GM23338 (cell line): Measurements from ENCODE around the gene HNRNPAB. TPM values are rescaled to one million over a fixed set of nuclear protein-coding genes. Genes with fewer than 3 reads are reported as not detected.

Source experiments
- ATAC-seq: fragments of 200-7000 bp; cut with Tn5 transposase; 3 replicates; pipeline ENCODE4 v1.9.1; 2020
- DNase-seq: peaks from one replicate; pipeline ENCODE4 v3.0.0-alpha.2; 2015; ENCODE audit warnings: low spot score
- H2AFZ ChIP-seq: fragments of 200-600 bp; sonication (generic); 2 replicates; pipeline ENCODE4 v1.8.0; 2016; ENCODE audit warnings: antibody characterized with exemption, mild to moderate bottlenecking, moderate library complexity
- H3F3A ChIP-seq: fragments of 200-600 bp; sonication (generic); replicated peaks from 2 replicates; pipeline ENCODE4 v1.8.0; 2017; ENCODE audit warnings: antibody characterized with exemption, mixed run types, low read depth
- H3K27ac ChIP-seq: fragments of 200-600 bp; sonication (generic); 2 replicates; pipeline ENCODE4 v1.6.1; 2016; ENCODE audit warnings: low read depth
- H3K27me3 ChIP-seq: fragments of 200-600 bp; sonication (generic); 2 replicates; pipeline ENCODE4 v1.8.0; 2016; ENCODE audit warnings: mild to moderate bottlenecking, mixed run types, moderate library complexity; ENCODE audit not compliant: insufficient read depth
- H3K36me3 ChIP-seq: fragments of 200-600 bp; sonication (generic); 2 replicates; pipeline ENCODE4 v1.8.0; 2016; ENCODE audit warnings: mild to moderate bottlenecking; ENCODE audit not compliant: insufficient read depth
- H3K4me1 ChIP-seq: fragments of 200-600 bp; sonication (generic); 2 replicates; pipeline ENCODE4 v1.8.0; 2016; ENCODE audit warnings: mild to moderate bottlenecking, moderate library complexity; ENCODE audit not compliant: insufficient read depth
- H3K4me2 ChIP-seq: fragments of 200-600 bp; sonication (generic); 2 replicates; pipeline ENCODE4 v1.7.1; 2017; ENCODE audit warnings: mixed run types
- H3K4me3 ChIP-seq: fragments of 200-600 bp; sonication (generic); 2 replicates; pipeline ENCODE4 v1.6.1; 2016; ENCODE audit warnings: mixed run types
- H3K79me2 ChIP-seq: fragments of 200-600 bp; sonication (generic); replicated peaks from 2 replicates; pipeline ENCODE4 v1.8.0; 2017; ENCODE audit warnings: mild to moderate bottlenecking; ENCODE audit not compliant: insufficient read depth
- H3K9me2 ChIP-seq: fragments of 200-600 bp; sonication (generic); 2 replicates; pipeline ENCODE4 v1.8.0; 2017; ENCODE audit not compliant: insufficient read depth
- H4K20me1 ChIP-seq: fragments of 200-600 bp; sonication (generic); replicated peaks from 2 replicates; pipeline ENCODE4 v1.8.0; 2017; ENCODE audit warnings: mild to moderate bottlenecking; ENCODE audit not compliant: insufficient read depth
- H3K27ac Mint-ChIP-seq: 2 replicates; pipeline ENCODE4 v1.8.0; 2020; ENCODE audit warnings: inconsistent platforms, mild to moderate bottlenecking, moderate library complexity, mixed read lengths
- H3K27me3 Mint-ChIP-seq: 3 replicates; pipeline ENCODE4 v1.8.0; 2022; ENCODE audit warnings: low read depth, mild to moderate bottlenecking, moderate library complexity, mixed read lengths, inconsistent platforms; ENCODE audit not compliant: insufficient read depth, poor library complexity
- H3K36me3 Mint-ChIP-seq: 3 replicates; pipeline ENCODE4 v1.8.0; 2021; ENCODE audit warnings: low read depth, mild to moderate bottlenecking, inconsistent platforms, moderate library complexity, mixed read lengths
- H3K4me1 Mint-ChIP-seq: 3 replicates; pipeline ENCODE4 v1.8.0; 2020; ENCODE audit warnings: mild to moderate bottlenecking, inconsistent platforms, mixed read lengths
- H3K4me3 Mint-ChIP-seq: 3 replicates; pipeline ENCODE4 v1.8.0; 2021; ENCODE audit warnings: moderate library complexity, mild to moderate bottlenecking, inconsistent platforms, mixed read lengths
- H3K9me3 Mint-ChIP-seq: 3 replicates; pipeline ENCODE4 v1.8.0; 2020; ENCODE audit warnings: moderate library complexity, mild to moderate bottlenecking, inconsistent platforms, mixed read lengths
- CREB1 ChIP-seq: fragments of 250-450 bp; sonication (Bioruptor Pico); IDR thresholded peaks from 2 replicates; pipeline ENCODE4 v1.5.0; 2020; ENCODE audit warnings: low read depth, mild to moderate bottlenecking, moderate library complexity
- EZH2 ChIP-seq: fragments of 200-600 bp; sonication (generic); IDR thresholded peaks from one replicate; pipeline ENCODE4 v1.8.0; 2017; ENCODE audit warnings: antibody characterized with exemption, mild to moderate bottlenecking, low read depth; ENCODE audit not compliant: unreplicated experiment
- EZH2phosphoT487 ChIP-seq: fragments of 200-600 bp; sonication (generic); IDR thresholded peaks from one replicate; pipeline ENCODE4 v1.8.1; 2018; ENCODE audit warnings: antibody characterized with exemption; ENCODE audit not compliant: unreplicated experiment
- JUNB ChIP-seq: IDR thresholded peaks from one replicate; pipeline ENCODE4 v1.6.1; 2016; ENCODE audit warnings: antibody characterized with exemption; ENCODE audit not compliant: unreplicated experiment
- NANOG ChIP-seq: IDR thresholded peaks from 2 replicates; pipeline ENCODE4 v1.6.1; 2016; ENCODE audit warnings: antibody characterized with exemption, borderline replicate concordance
- POLR2AphosphoS5 ChIP-seq: IDR thresholded peaks from 2 replicates; pipeline ENCODE4 v1.6.1; 2016; ENCODE audit warnings: antibody characterized with exemption, low read depth
- STAT1 ChIP-seq: IDR thresholded peaks from one replicate; pipeline ENCODE4 v1.6.1; 2016; ENCODE audit warnings: antibody characterized with exemption; ENCODE audit not compliant: unreplicated experiment
- ZNF114 ChIP-seq: fragments of 250-450 bp; sonication (Bioruptor Pico); IDR thresholded peaks from 2 replicates; pipeline ENCODE4 v1.5.0; 2020; ENCODE audit warnings: mild to moderate bottlenecking, moderate library complexity
- ZNF331 ChIP-seq: fragments of 250-450 bp; sonication (Bioruptor Pico); IDR thresholded peaks from 2 replicates; pipeline ENCODE4 v1.5.0; 2020; ENCODE audit warnings: low read depth, mild to moderate bottlenecking, moderate library complexity
- polyA plus RNA-seq: library from polyadenylated mRNA; unstranded; fragments of >200 nt; fragmentation: Nextera tagmentation; extraction: Ambion mirVana; gene quantifications from 2 replicates; pipeline ENCODE4 v1.2.1, GENCODE V29; 2016
- total RNA-seq: library from RNA; depleted of rRNA; stranded (reverse); fragments of >200 nt; shearing (Covaris generic); gene quantifications from 2 replicates; pipeline ENCODE4 v1.2.3, GENCODE V29; 2014
- TF ChIP-seq, protein P1 (sequence below): IDR thresholded peaks from one replicate; pipeline ENCODE4 v1.6.1; 2018; ENCODE audit warnings: antibody characterized with exemption; ENCODE audit not compliant: unreplicated experiment
- TF ChIP-seq, protein P2 (sequence below): fragments of 250-450 bp; sonication (Bioruptor Pico); IDR thresholded peaks from 2 replicates; pipeline ENCODE4 v1.5.0; 2020; ENCODE audit warnings: mild to moderate bottlenecking, moderate library complexity
- TF ChIP-seq, protein P3 (sequence below), 2 experiments: fragments of 200-600 bp in 1 of 2; sonication (generic) in 1 of 2; conservative IDR thresholded peaks; 2 replicates each; pipeline versions ENCODE4 v1.5.1 to v1.6.1; 2016 to 2017; ENCODE audit warnings: antibody characterized with exemption in 2 of 2, low read depth in 2 of 2, mild to moderate bottlenecking in 2 of 2, moderate library complexity in 1 of 2
- TF ChIP-seq, protein P4 (sequence below): IDR thresholded peaks from 2 replicates; pipeline ENCODE4 v1.6.1; 2016; ENCODE audit warnings: antibody characterized with exemption

The HNRNPAB gene
- total and polyA plus RNA-seq, 2 experiments from 2014 or later = 304 to 579 TPM

DNA sequence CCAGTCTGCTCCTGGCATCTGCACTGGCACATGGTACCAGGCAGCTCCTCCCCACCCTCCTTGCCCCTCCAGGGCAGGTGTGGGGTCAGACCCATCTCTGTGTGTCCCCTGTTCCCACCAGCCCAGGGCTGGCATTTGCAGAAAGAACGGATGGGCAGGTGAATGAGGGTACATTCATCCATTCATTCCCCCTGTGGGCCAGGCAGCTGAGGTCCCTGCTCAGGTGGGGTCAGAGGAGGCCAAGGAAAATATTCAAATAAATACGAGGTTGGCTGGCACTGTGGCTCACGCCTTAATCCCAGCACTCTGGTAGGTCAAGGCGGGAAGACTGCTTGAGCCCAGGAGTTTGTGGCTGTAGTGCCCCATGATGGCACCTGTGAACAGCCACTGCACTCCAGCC is 53.3 kb downstream of the HNRNPAB start:
- Histone ChIP-seq H3K27me3 (no peaks in the 10 kb centered on the region), H3K9me2 (no peaks in the 10 kb centered on the region; the same call in 1 of the 2 replicates), H3K4me3 (no peak overlapping the region), H2AFZ (no peak overlapping the region), H4K20me1 (no peaks in the 10 kb centered on the region), H3K79me2 (no peaks in the 10 kb centered on the region), H3K4me1 (no peaks in the 10 kb centered on the region), H3K4me2 (no peak overlapping the region), H3K27ac (no peak overlapping the region), H3F3A (no peaks in the 10 kb centered on the region), H3K36me3 (no peaks in the 10 kb centered on the region)
- H3K27ac Mint-ChIP-seq = no peak overlapping the region
- DNase-seq = no peak
- TF ChIP-seq, protein P1, sequence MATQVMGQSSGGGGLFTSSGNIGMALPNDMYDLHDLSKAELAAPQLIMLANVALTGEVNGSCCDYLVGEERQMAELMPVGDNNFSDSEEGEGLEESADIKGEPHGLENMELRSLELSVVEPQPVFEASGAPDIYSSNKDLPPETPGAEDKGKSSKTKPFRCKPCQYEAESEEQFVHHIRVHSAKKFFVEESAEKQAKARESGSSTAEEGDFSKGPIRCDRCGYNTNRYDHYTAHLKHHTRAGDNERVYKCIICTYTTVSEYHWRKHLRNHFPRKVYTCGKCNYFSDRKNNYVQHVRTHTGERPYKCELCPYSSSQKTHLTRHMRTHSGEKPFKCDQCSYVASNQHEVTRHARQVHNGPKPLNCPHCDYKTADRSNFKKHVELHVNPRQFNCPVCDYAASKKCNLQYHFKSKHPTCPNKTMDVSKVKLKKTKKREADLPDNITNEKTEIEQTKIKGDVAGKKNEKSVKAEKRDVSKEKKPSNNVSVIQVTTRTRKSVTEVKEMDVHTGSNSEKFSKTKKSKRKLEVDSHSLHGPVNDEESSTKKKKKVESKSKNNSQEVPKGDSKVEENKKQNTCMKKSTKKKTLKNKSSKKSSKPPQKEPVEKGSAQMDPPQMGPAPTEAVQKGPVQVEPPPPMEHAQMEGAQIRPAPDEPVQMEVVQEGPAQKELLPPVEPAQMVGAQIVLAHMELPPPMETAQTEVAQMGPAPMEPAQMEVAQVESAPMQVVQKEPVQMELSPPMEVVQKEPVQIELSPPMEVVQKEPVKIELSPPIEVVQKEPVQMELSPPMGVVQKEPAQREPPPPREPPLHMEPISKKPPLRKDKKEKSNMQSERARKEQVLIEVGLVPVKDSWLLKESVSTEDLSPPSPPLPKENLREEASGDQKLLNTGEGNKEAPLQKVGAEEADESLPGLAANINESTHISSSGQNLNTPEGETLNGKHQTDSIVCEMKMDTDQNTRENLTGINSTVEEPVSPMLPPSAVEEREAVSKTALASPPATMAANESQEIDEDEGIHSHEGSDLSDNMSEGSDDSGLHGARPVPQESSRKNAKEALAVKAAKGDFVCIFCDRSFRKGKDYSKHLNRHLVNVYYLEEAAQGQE = no peak
- TF ChIP-seq ZNF114 (CRISPR knock-in tag) = no peak
- TF ChIP-seq, protein P2, sequence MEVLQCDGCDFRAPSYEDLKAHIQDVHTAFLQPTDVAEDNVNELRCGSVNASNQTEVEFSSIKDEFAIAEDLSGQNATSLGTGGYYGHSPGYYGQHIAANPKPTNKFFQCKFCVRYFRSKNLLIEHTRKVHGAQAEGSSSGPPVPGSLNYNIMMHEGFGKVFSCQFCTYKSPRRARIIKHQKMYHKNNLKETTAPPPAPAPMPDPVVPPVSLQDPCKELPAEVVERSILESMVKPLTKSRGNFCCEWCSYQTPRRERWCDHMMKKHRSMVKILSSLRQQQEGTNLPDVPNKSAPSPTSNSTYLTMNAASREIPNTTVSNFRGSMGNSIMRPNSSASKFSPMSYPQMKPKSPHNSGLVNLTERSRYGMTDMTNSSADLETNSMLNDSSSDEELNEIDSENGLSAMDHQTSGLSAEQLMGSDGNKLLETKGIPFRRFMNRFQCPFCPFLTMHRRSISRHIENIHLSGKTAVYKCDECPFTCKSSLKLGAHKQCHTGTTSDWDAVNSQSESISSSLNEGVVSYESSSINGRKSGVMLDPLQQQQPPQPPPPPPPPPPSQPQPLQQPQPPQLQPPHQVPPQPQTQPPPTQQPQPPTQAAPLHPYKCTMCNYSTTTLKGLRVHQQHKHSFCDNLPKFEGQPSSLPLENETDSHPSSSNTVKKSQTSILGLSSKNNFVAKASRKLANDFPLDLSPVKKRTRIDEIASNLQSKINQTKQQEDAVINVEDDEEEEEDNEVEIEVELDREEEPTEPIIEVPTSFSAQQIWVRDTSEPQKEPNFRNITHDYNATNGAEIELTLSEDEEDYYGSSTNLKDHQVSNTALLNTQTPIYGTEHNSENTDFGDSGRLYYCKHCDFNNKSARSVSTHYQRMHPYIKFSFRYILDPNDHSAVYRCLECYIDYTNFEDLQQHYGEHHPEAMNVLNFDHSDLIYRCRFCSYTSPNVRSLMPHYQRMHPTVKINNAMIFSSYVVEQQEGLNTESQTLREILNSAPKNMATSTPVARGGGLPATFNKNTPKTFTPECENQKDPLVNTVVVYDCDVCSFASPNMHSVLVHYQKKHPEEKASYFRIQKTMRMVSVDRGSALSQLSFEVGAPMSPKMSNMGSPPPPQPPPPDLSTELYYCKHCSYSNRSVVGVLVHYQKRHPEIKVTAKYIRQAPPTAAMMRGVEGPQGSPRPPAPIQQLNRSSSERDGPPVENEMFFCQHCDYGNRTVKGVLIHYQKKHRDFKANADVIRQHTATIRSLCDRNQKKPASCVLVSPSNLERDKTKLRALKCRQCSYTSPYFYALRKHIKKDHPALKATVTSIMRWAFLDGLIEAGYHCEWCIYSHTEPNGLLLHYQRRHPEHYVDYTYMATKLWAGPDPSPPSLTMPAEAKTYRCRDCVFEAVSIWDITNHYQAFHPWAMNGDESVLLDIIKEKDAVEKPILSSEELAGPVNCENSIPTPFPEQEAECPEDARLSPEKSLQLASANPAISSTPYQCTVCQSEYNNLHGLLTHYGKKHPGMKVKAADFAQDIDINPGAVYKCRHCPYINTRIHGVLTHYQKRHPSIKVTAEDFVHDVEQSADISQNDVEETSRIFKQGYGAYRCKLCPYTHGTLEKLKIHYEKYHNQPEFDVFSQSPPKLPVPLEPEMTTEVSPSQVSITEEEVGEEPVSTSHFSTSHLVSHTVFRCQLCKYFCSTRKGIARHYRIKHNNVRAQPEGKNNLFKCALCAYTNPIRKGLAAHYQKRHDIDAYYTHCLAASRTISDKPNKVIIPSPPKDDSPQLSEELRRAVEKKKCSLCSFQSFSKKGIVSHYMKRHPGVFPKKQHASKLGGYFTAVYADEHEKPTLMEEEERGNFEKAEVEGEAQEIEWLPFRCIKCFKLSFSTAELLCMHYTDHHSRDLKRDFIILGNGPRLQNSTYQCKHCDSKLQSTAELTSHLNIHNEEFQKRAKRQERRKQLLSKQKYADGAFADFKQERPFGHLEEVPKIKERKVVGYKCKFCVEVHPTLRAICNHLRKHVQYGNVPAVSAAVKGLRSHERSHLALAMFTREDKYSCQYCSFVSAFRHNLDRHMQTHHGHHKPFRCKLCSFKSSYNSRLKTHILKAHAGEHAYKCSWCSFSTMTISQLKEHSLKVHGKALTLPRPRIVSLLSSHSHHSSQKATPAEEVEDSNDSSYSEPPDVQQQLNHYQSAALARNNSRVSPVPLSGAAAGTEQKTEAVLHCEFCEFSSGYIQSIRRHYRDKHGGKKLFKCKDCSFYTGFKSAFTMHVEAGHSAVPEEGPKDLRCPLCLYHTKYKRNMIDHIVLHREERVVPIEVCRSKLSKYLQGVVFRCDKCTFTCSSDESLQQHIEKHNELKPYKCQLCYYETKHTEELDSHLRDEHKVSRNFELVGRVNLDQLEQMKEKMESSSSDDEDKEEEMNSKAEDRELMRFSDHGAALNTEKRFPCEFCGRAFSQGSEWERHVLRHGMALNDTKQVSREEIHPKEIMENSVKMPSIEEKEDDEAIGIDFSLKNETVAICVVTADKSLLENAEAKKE = no peak
- TF ChIP-seq JUNB = no peak
- TF ChIP-seq ZNF331 (CRISPR knock-in tag) = no peak
- TF ChIP-seq, protein P3, sequence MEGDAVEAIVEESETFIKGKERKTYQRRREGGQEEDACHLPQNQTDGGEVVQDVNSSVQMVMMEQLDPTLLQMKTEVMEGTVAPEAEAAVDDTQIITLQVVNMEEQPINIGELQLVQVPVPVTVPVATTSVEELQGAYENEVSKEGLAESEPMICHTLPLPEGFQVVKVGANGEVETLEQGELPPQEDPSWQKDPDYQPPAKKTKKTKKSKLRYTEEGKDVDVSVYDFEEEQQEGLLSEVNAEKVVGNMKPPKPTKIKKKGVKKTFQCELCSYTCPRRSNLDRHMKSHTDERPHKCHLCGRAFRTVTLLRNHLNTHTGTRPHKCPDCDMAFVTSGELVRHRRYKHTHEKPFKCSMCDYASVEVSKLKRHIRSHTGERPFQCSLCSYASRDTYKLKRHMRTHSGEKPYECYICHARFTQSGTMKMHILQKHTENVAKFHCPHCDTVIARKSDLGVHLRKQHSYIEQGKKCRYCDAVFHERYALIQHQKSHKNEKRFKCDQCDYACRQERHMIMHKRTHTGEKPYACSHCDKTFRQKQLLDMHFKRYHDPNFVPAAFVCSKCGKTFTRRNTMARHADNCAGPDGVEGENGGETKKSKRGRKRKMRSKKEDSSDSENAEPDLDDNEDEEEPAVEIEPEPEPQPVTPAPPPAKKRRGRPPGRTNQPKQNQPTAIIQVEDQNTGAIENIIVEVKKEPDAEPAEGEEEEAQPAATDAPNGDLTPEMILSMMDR (conservative IDR thresholded peaks at IDR 0.05; ENCODE audit: low read depth in 2 of 2) = no peak
- TF ChIP-seq EZH2 = no peak
- TF ChIP-seq, protein P4, sequence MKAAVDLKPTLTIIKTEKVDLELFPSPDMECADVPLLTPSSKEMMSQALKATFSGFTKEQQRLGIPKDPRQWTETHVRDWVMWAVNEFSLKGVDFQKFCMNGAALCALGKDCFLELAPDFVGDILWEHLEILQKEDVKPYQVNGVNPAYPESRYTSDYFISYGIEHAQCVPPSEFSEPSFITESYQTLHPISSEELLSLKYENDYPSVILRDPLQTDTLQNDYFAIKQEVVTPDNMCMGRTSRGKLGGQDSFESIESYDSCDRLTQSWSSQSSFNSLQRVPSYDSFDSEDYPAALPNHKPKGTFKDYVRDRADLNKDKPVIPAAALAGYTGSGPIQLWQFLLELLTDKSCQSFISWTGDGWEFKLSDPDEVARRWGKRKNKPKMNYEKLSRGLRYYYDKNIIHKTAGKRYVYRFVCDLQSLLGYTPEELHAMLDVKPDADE = no peak
- no peak for TF ChIP-seq POLR2AphosphoS5
- no peak for TF ChIP-seq CREB1 (CRISPR knock-in tag)
- TF ChIP-seq STAT1 = no peak
- no peak for TF ChIP-seq NANOG
- no peak for TF ChIP-seq EZH2phosphoT487
- H3K4me1 Mint-ChIP-seq = peaks cover 9% of the 10 kb centered on the region; the same call in 2 of the 3 replicates
- no peak overlapping the region for H3K4me3 Mint-ChIP-seq
- peaks cover 6% of the 10 kb centered on the region for H3K27me3 Mint-ChIP-seq
- ATAC-seq = no peak
- H3K9me3 Mint-ChIP-seq = no peaks in the 10 kb centered on the region
- no peaks in the 10 kb centered on the region for H3K36me3 Mint-ChIP-seq
